Body of pancreas (tissue), 4 donors: Measurements from ENCODE around the gene MARVELD2.

Source experiments
- POLR2A ChIP-seq, 3 donors: fragments of 450-650 bp; IDR thresholded peaks; one replicate each; pipeline ENCODE4 v1.6.1; 2016; ENCODE audit warnings: antibody characterized with exemption in 3 of 3, mild to moderate bottlenecking in 2 of 3
- TF ChIP-seq, protein P1 (sequence below), 7 experiments: fragments of 450-650 bp in 4 of 7; fragments of 200-600 bp in 3 of 7; sonication (generic) in 3 of 7; IDR thresholded peaks; one replicate each; pipeline ENCODE4 v1.5.1; 2016 to 2019; ENCODE audit warnings: antibody characterized with exemption in 7 of 7

DNA sequence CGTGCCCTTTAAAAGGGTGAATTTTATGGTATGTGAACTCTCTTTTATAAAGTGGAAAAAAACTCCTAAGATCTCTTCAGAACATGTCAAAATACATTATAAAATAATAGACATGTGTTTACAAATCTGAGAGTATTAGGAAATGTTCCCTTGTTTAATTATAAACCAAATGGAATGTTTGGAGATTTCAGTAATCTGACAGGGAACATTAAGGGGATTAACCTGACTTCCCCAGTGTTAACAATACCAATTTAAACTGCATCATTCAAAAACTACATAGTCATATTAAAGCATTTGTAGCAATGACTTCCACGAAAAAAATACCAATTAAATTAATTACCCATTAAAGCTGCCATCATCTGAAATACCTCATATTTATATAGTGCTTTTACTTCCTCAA is 76.1 kb downstream of the MARVELD2 start:
- TF ChIP-seq, protein P1, sequence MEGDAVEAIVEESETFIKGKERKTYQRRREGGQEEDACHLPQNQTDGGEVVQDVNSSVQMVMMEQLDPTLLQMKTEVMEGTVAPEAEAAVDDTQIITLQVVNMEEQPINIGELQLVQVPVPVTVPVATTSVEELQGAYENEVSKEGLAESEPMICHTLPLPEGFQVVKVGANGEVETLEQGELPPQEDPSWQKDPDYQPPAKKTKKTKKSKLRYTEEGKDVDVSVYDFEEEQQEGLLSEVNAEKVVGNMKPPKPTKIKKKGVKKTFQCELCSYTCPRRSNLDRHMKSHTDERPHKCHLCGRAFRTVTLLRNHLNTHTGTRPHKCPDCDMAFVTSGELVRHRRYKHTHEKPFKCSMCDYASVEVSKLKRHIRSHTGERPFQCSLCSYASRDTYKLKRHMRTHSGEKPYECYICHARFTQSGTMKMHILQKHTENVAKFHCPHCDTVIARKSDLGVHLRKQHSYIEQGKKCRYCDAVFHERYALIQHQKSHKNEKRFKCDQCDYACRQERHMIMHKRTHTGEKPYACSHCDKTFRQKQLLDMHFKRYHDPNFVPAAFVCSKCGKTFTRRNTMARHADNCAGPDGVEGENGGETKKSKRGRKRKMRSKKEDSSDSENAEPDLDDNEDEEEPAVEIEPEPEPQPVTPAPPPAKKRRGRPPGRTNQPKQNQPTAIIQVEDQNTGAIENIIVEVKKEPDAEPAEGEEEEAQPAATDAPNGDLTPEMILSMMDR (IDR thresholded peaks at IDR 0.05) = no peak
- no peak for TF ChIP-seq POLR2A (IDR thresholded peaks at IDR 0.05)
